IMR-90 (cell line): ENCODE data around the gene ARHGAP35. TPM values are rescaled to one million over a fixed set of nuclear protein-coding genes. Genes with fewer than 3 reads are reported as not detected.
A peak's percentile ranks its signal among the peaks of the same experiment; 100 is the strongest.

Source experiments
- ATAC-seq: fragments of 200-7000 bp; cut with Tn5 transposase; 2 replicates; pipeline ENCODE4 v1.9.1; 2020; ENCODE audit warnings: low read depth, mild to moderate bottlenecking, moderate library complexity
- BruUV-seq: library from RNA; stranded (reverse); fragments of 400-500 nt; replicated peaks from 2 replicates; lab custom pipeline; 2021; lab: Mats Ljungman, UMichigan
- CTCF ChIA-PET: fragments of 300-600 bp; formaldehyde crosslinking; extraction: SDS; loops from one replicate; lab custom pipeline; 2021; ENCODE audit warnings: antibody characterized with exemption; lab: Yijun Ruan, JAX
- POLR2A ChIA-PET: fragments of 300-600 bp; sonication (Branson Sonifier 250); formaldehyde crosslinking; loops from one replicate; lab custom pipeline; 2022; ENCODE audit warnings: antibody characterized with exemption; ENCODE audit not compliant: unreplicated experiment; lab: Charles Lee
- DNase-seq: peaks from one replicate; pipeline ENCODE4 v3.0.0; 2013
- H2AFZ ChIP-seq: replicated peaks from 2 replicates; pipeline ENCODE3; 2013; ENCODE audit warnings: low read length, mild to moderate bottlenecking; ENCODE audit not compliant: poor library complexity
- H2AK5ac ChIP-seq: 2 replicates; pipeline ENCODE4 v1.6.1; 2013; ENCODE audit warnings: low read depth, low read length, inconsistent platforms
- H2AK9ac ChIP-seq: replicated peaks from 2 replicates; pipeline ENCODE3; 2013; ENCODE audit warnings: mild to moderate bottlenecking, low read depth, low read length, moderate library complexity; ENCODE audit not compliant: poor library complexity
- H2BK120ac ChIP-seq: 2 replicates; pipeline ENCODE4 v1.6.1; 2013; ENCODE audit warnings: low read depth, low read length, inconsistent platforms
- H2BK15ac ChIP-seq: 3 replicates; pipeline ENCODE4 v1.6.1; 2013; ENCODE audit warnings: low read depth, low read length, inconsistent platforms
- H2BK20ac ChIP-seq: 2 replicates; pipeline ENCODE4 v1.6.1; 2013; ENCODE audit warnings: low read depth, mild to moderate bottlenecking, inconsistent platforms, low read length, moderate library complexity
- H2BK5ac ChIP-seq: 2 replicates; pipeline ENCODE4 v1.6.1; 2013; ENCODE audit warnings: mild to moderate bottlenecking, low read depth, low read length, inconsistent platforms; ENCODE audit not compliant: poor library complexity, severe bottlenecking
- H3K14ac ChIP-seq: replicated peaks from 2 replicates; pipeline ENCODE4 v1.6.1; 2013; ENCODE audit warnings: low read depth, low read length, inconsistent platforms
- H3K18ac ChIP-seq: 2 replicates; pipeline ENCODE4 v1.6.1; 2013; ENCODE audit warnings: low read depth, low read length, control low read depth
- H3K23ac ChIP-seq: 2 replicates; pipeline ENCODE4 v1.6.1; 2013; ENCODE audit warnings: low read depth, low read length, inconsistent platforms
- H3K27ac ChIP-seq: 2 replicates; pipeline ENCODE4 v1.5.1; 2013; ENCODE audit warnings: mild to moderate bottlenecking, control low read depth, low read length; ENCODE audit not compliant: insufficient read depth
- H3K27me3 ChIP-seq: 2 replicates; pipeline ENCODE4 v1.6.1; 2013; ENCODE audit warnings: low read length; ENCODE audit not compliant: control insufficient read depth, insufficient read depth
- H3K36me3 ChIP-seq: 2 replicates; pipeline ENCODE4 v1.6.1; 2013; ENCODE audit warnings: low read length, mixed read lengths; ENCODE audit not compliant: control insufficient read depth, insufficient read depth
- H3K4ac ChIP-seq: 2 replicates; pipeline ENCODE4 v1.6.1; 2013; ENCODE audit warnings: low read depth, low read length, inconsistent platforms
- H3K4me1 ChIP-seq: 2 replicates; pipeline ENCODE4 v1.6.1; 2013; ENCODE audit warnings: low read length, mixed read lengths; ENCODE audit not compliant: control insufficient read depth, insufficient read depth
- H3K4me2 ChIP-seq: 2 replicates; pipeline ENCODE4 v1.6.1; 2013; ENCODE audit warnings: low read depth, mild to moderate bottlenecking, control low read depth, low read length, moderate library complexity
- H3K4me3 ChIP-seq: 2 replicates; pipeline ENCODE4 v1.5.1; 2013; ENCODE audit warnings: low read depth, mild to moderate bottlenecking, control low read depth, low read length, moderate library complexity; ENCODE audit not compliant: insufficient read depth
- H3K56ac ChIP-seq: 2 replicates; pipeline ENCODE4 v1.6.1; 2013; ENCODE audit warnings: low read length, inconsistent platforms; ENCODE audit not compliant: insufficient read depth; ENCODE audit errors: extremely low read depth
- H3K79me1 ChIP-seq, 2 experiments: 2 replicates each; pipeline ENCODE4 v1.6.1; 2013; ENCODE audit warnings: low read length in 2 of 2, inconsistent platforms in 1 of 2, low read depth in 1 of 2
- H3K9ac ChIP-seq: 2 replicates; pipeline ENCODE4 v1.6.1; 2013; ENCODE audit warnings: low read depth, low read length, control low read depth
- H3K9me1 ChIP-seq: 2 replicates; pipeline ENCODE4 v1.6.1; 2013; ENCODE audit warnings: low read length, inconsistent platforms; ENCODE audit not compliant: insufficient read depth
- H3K9me3 ChIP-seq: 2 replicates; pipeline ENCODE4 v1.6.1; 2013; ENCODE audit warnings: low read length; ENCODE audit not compliant: control insufficient read depth, insufficient read depth
- H4K20me1 ChIP-seq: 2 replicates; pipeline ENCODE4 v1.6.1; 2013; ENCODE audit warnings: low read length, inconsistent platforms; ENCODE audit not compliant: insufficient read depth
- H4K5ac ChIP-seq: 2 replicates; pipeline ENCODE4 v1.6.1; 2013; ENCODE audit warnings: mild to moderate bottlenecking, low read depth, low read length, control low read depth
- H4K8ac ChIP-seq, 2 experiments: 2 replicates each; pipeline ENCODE4 v1.6.1; 2013; ENCODE audit warnings: low read depth in 2 of 2, low read length in 2 of 2, control low read depth in 1 of 2, inconsistent platforms in 1 of 2
- H4K91ac ChIP-seq: 2 replicates; pipeline ENCODE4 v1.6.1; 2013; ENCODE audit warnings: low read depth, low read length, inconsistent platforms; ENCODE audit not compliant: insufficient read depth
- BHLHE40 ChIP-seq: fragments of 150-350 bp; IDR thresholded peaks from 2 replicates; pipeline ENCODE4 v1.6.1; 2016; ENCODE audit warnings: mild to moderate bottlenecking, low read depth, low read length
- CEBPB ChIP-seq: IDR thresholded peaks from 2 replicates; pipeline ENCODE4 v1.6.1; 2012; ENCODE audit warnings: low read depth, low read length, improper control_type of control experiment
- CHD1 ChIP-seq: IDR thresholded peaks from 2 replicates; pipeline ENCODE4 v1.6.1; 2012; ENCODE audit warnings: low read depth, low read length, improper control_type of control experiment
- CTCF ChIP-seq: conservative IDR thresholded peaks from 2 replicates; pipeline ENCODE4 v1.5.1; 2012; ENCODE audit warnings: mild to moderate bottlenecking, low read depth, low read length, improper control_type of control experiment
- ELK1 ChIP-seq: fragments of 150-350 bp; IDR thresholded peaks from 2 replicates; pipeline ENCODE4 v1.6.1; 2016; ENCODE audit warnings: low read depth, mild to moderate bottlenecking, low read length, moderate library complexity, borderline replicate concordance
- MAFK ChIP-seq: IDR thresholded peaks from 2 replicates; pipeline ENCODE4 v1.6.1; 2012; ENCODE audit warnings: low read depth, low read length, improper control_type of control experiment
- MXI1 ChIP-seq: IDR thresholded peaks from 2 replicates; pipeline ENCODE4 v1.6.1; 2012; ENCODE audit warnings: low read depth, mild to moderate bottlenecking, low read length, moderate library complexity, borderline replicate concordance
- POLR2A ChIP-seq: IDR thresholded peaks from 2 replicates; pipeline ENCODE4 v1.6.1; 2012; ENCODE audit warnings: mild to moderate bottlenecking, low read depth, low read length
- RAD21 ChIP-seq: IDR thresholded peaks from 2 replicates; pipeline ENCODE4 v1.6.1; 2012; ENCODE audit warnings: low read length, improper control_type of control experiment
- RCOR1 ChIP-seq: IDR thresholded peaks from 2 replicates; pipeline ENCODE4 v1.6.1; 2012; ENCODE audit warnings: mild to moderate bottlenecking, low read length, improper control_type of control experiment; ENCODE audit not compliant: insufficient replicate concordance
- RFX5 ChIP-seq: IDR thresholded peaks from 2 replicates; pipeline ENCODE4 v1.8.0; 2012; ENCODE audit warnings: low read depth, mild to moderate bottlenecking, low read length, moderate library complexity
- SMC3 ChIP-seq: fragments of 150-350 bp; IDR thresholded peaks from 2 replicates; pipeline ENCODE4 v1.6.1; 2016; ENCODE audit warnings: low read depth, mild to moderate bottlenecking, antibody characterized with exemption, low read length, moderate library complexity
- USF2 ChIP-seq: fragments of 150-350 bp; IDR thresholded peaks from 2 replicates; pipeline ENCODE4 v1.6.1; 2017; ENCODE audit warnings: mild to moderate bottlenecking, antibody characterized with exemption, low read length, low read depth
- WGBS, 2 experiments: methylation state at CpG; one replicate each; pipeline versions ENCODE4 v1.1.5 to v1.1.7; 2013; ENCODE audit warnings: missing lambda C conversion rate in 2 of 2; ENCODE audit not compliant: insufficient read length in 1 of 2; ENCODE audit errors: extremely low coverage in 2 of 2; 5-methylcytosine and 5-hydroxymethylcytosine counted together
- dilution Hi-C: fragments of 300-500 bp; cut with HindIII; formaldehyde crosslinking; loops from one replicate; pipeline ENCODE4 v1.14.3; 2018; ENCODE audit warnings: low sequenced_read_pairs; ENCODE audit not compliant: unreplicated experiment
- in situ Hi-C: fragments of 300-500 bp; cut with MboI; formaldehyde crosslinking; loops from 3 replicates; pipeline ENCODE4 v1.14.3; 2019; ENCODE audit warnings: low sequenced_read_pairs, inconsistent platforms, mixed read lengths
- intact Hi-C: fragments of 100-400 bp; cut with micrococcal nuclease; formaldehyde crosslinking; loops from 2 replicates; pipeline ENCODE4 v1.10.0; 2022
- polyA plus RNA-seq, 3 experiments: library from polyadenylated mRNA; depleted of rRNA; stranded (reverse); fragments of >200 nt; gene quantifications; 2 replicates each; pipeline ENCODE4 v1.2.3, GENCODE V29; 2012; ENCODE audit warnings: low replicate concordance in 1 of 3
- total RNA-seq: library from RNA; depleted of rRNA; stranded (reverse); fragments of >200 nt; gene quantifications from 2 replicates; pipeline ENCODE4 v1.2.3, GENCODE V29; 2012

The ARHGAP35 gene
- total and polyA plus RNA-seq, 2 of the 4 experiments (the other 2 are of a cell fraction) = 16.4 to 29.0 TPM

DNA sequence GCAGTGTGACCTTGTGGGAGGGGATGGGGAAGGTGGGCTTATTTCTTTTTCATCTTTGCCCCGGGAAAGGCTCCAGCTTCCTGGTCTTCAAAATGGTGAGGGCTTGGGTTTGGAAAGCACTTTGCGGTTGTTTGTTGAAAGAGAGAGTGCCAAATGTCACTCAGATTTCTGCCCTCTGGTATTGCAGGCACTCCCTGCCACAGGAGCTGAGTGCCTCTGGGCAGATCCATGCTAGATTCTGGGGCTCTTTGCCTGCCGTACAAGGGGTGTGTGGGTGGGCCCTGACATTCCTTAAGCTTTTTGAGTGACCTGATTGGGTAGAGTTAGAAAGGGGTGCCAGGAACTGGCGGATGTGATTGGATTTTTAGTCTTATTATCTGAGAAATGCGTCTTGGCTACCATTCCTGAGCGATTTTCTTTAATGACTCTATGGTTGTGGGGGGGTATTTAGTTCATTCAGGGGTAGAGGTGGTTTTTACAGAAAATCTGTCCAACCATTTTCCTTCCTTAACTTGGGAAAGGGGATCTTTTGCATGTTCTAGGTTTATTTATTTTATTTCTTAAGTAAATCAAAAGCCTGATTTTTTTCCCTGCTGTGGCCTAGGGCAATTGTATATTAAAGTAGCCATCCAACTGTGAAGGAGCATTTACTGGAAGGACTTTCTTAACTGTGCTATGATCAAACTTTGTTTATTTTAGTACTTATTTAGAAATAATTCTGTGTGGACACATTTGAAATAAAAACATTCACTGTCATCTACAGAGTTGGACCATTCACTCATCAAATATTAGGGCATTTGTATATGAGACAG, 3.2 kb downstream of the ARHGAP35 start:
- H2BK15ac ChIP-seq = no peak overlapping the region
- no peak overlapping the region for H3K18ac ChIP-seq
- ATAC-seq (no peak), DNase-seq (peak; percentile 61)
- H3K9me1 ChIP-seq = peaks cover 29% of the 10 kb centered on the region
- H3K79me1 ChIP-seq = peaks cover 40 to 69% of the 10 kb centered on the region in 2 experiments
- H3K14ac ChIP-seq = peak overlapping the region; percentile 53
- H2BK20ac ChIP-seq = no peak overlapping the region
- H3K27me3 ChIP-seq = no peaks in the 10 kb centered on the region
- in situ Hi-C loops = no loop called here
- no peaks in the 10 kb centered on the region for H3K36me3 ChIP-seq
- no peak overlapping the region for H2BK5ac ChIP-seq
- H2AFZ ChIP-seq = no peak overlapping the region
- intact Hi-C loops = loop anchor here (1.0 to 2.0 kb wide), 2 partner anchors 30 to 49 kb away; no protein-coding TSS in a partner anchor
- H3K9ac ChIP-seq = peak overlapping the region; percentile 11; the same call in 1 of the 2 replicates
- H3K4me3 ChIP-seq = peak overlapping the region; percentile 8; the same call in 1 of the 2 replicates
- H2AK5ac ChIP-seq = peak overlapping the region; percentile 12; the same call in 1 of the 2 replicates
- peak overlapping the region; percentile 47 for H2AK9ac ChIP-seq
- H3K56ac ChIP-seq = no peak overlapping the region; the same call in 1 of the 2 replicates
- POLR2A ChIA-PET = interaction anchor here (0.9 to 1.0 kb wide), 2 partner anchors 15 to 75 kb away, joined by 3 to 5 read pairs; partner anchors contain the start of gene SLC1A5
- H3K4me1 ChIP-seq = peaks cover 23% of the 10 kb centered on the region
- H4K8ac ChIP-seq = no peak overlapping the region
- H3K4me2 ChIP-seq = peak overlapping the region; percentile 97
- TF ChIP-seq RFX5 = no peak
- no peak for TF ChIP-seq RAD21
- TF ChIP-seq MAFK = no peak
- no peak for TF ChIP-seq CHD1
- TF ChIP-seq ELK1 = no peak
- no peak for TF ChIP-seq BHLHE40
- no peak for TF ChIP-seq MXI1
- no peak for TF ChIP-seq USF2
- no peak for TF ChIP-seq CTCF
- TF ChIP-seq POLR2A = no peak
- no peak for TF ChIP-seq CEBPB
- no peak for TF ChIP-seq SMC3
- no peak for TF ChIP-seq RCOR1
- H3K27ac ChIP-seq = peak overlapping the region; percentile 24; the same call in 1 of the 2 replicates
- no CpG with 5 or more reads among the region's 6 CpGs for WGBS, 2 experiments
- CTCF ChIA-PET = interaction anchor here (1.2 kb wide), 1 partner anchor 127 kb away, joined by 5 read pairs; no protein-coding TSS in a partner anchor
- no peaks in the 10 kb centered on the region for H3K9me3 ChIP-seq
- H3K4ac ChIP-seq = peak overlapping the region; percentile 37; the same call in 1 of the 2 replicates
- no TSS peak for BruUV-seq
- H3K23ac ChIP-seq = no peak overlapping the region
- dilution Hi-C loops = no loop called here
- H2BK120ac ChIP-seq = 0 out of 2 replicates have a peak overlapping the region, but pooled peaks have one; percentile 0
- H4K20me1 ChIP-seq = peaks cover 83% of the 10 kb centered on the region
- H4K5ac ChIP-seq = no peak overlapping the region
- no peak overlapping the region; the same call in 1 of the 2 replicates for H4K91ac ChIP-seq
